Right lobe of liver (tissue), 4 donors: Measurements from ENCODE around the gene FABP7.

ENCODE experiments used
- POLR2A ChIP-seq: fragments of 450-650 bp; IDR thresholded peaks from one replicate; pipeline ENCODE4 v1.6.1; 2017; ENCODE audit warnings: antibody characterized with exemption, mild to moderate bottlenecking
- TF ChIP-seq, protein P1 (sequence below), 4 donors: fragments of 200-600 bp in 3 of 4; fragments of 450-650 bp in 1 of 4; IDR thresholded peaks; one replicate each; pipeline versions ENCODE4 v1.5.1 to v1.8.0; 2016 to 2022; ENCODE audit warnings: antibody characterized with exemption in 4 of 4, mild to moderate bottlenecking in 2 of 4
- donor health status: DM: no; HTN: no; CAD: no.
- donor health status: DM: no; HTN: no; CAD: no.
- donor health status: DM: no; HTN: yes; CAD: no.

GRCh38 chr6:122818866-122819265 lies 39.4 kb downstream of the FABP7 start:
- TF ChIP-seq, protein P1, sequence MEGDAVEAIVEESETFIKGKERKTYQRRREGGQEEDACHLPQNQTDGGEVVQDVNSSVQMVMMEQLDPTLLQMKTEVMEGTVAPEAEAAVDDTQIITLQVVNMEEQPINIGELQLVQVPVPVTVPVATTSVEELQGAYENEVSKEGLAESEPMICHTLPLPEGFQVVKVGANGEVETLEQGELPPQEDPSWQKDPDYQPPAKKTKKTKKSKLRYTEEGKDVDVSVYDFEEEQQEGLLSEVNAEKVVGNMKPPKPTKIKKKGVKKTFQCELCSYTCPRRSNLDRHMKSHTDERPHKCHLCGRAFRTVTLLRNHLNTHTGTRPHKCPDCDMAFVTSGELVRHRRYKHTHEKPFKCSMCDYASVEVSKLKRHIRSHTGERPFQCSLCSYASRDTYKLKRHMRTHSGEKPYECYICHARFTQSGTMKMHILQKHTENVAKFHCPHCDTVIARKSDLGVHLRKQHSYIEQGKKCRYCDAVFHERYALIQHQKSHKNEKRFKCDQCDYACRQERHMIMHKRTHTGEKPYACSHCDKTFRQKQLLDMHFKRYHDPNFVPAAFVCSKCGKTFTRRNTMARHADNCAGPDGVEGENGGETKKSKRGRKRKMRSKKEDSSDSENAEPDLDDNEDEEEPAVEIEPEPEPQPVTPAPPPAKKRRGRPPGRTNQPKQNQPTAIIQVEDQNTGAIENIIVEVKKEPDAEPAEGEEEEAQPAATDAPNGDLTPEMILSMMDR (IDR thresholded peaks at IDR 0.05) = no peak
- no peak for TF ChIP-seq POLR2A
